ENCODE results near the gene RIN2.

DNA sequence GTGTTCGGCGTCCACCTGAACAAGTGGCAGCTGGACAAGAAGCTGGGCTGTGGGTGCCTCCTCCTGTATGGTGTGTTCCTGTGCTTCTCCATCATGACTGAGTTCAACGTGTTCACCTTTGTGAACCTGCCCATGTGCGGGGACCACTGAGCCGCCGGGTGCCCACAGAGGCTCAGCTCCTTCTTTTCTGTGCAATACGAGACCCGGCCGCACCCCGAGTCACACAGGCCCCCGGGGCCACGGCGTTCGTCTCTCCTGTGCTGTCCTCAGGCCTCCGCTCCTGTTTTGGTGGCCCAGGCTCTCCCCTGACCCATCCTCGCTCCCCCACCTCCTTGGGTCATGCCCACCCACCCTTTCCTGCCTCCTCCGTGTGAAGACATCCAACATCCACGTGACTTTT is 37.1 kb upstream of the RIN2 start:
- TF ChIP-seq ZNF274 (IDR thresholded peaks at IDR 0.05; ENCODE audit: low read depth, low read length) (no peak), YY1 (IDR thresholded peaks at IDR 0.05; ENCODE audit: insufficient read depth, insufficient read length) (no peak)
